Gastrocnemius medialis (tissue), 4 donors: ENCODE data around the gene IL16. TPM values are rescaled to one million over a fixed set of nuclear protein-coding genes. Genes with fewer than 3 reads are reported as not detected.

Experiments used
- ATAC-seq, 2 donors: fragments of 150-250 bp; one replicate each; pipeline ENCODE4 v1.9.1; 2016
- DNase-seq, 2 donors: peaks; one replicate each; pipeline ENCODE4 v3.0.0-alpha.2; 2019
- H3K27ac ChIP-seq, 4 donors: fragments of 200-600 bp; sonication (generic); 1 replicate in 1 of 4; 2 replicates in 3 of 4; pipeline ENCODE4 v1.5.1; 2016 to 2018; ENCODE audit warnings: mild to moderate bottlenecking in 2 of 4, moderate library complexity in 1 of 4
- H3K27me3 ChIP-seq, 3 donors: fragments of 200-600 bp; sonication (generic) in 2 of 3; 1 replicate in 1 of 3; 2 replicates in 2 of 3; pipeline versions ENCODE4 v1.5.1 to v1.6.0; 2016 to 2019; ENCODE audit warnings: mild to moderate bottlenecking in 1 of 3, moderate library complexity in 1 of 3
- H3K36me3 ChIP-seq, 2 donors: fragments of 200-600 bp; sonication (generic) in 1 of 2; one replicate each; pipeline ENCODE4 v1.5.1; 2017 to 2018
- H3K4me1 ChIP-seq, 2 donors: fragments of 200-600 bp; sonication (generic) in 1 of 2; one replicate each; pipeline ENCODE4 v1.5.1; 2016 to 2017; ENCODE audit warnings: mild to moderate bottlenecking in 2 of 2
- H3K4me3 ChIP-seq, 4 donors: fragments of 200-600 bp; sonication (generic) in 3 of 4; 1 replicate in 1 of 4; 2 replicates in 3 of 4; pipeline ENCODE4 v1.5.1; 2016 to 2019; ENCODE audit warnings: mild to moderate bottlenecking in 2 of 4
- H3K9me3 ChIP-seq, 3 donors: fragments of 200-600 bp; sonication (generic) in 2 of 3; 1 replicate in 1 of 3; 2 replicates in 2 of 3; pipeline ENCODE4 v1.5.1; 2016 to 2019
- POLR2A ChIP-seq, 2 donors: fragments of 450-650 bp; IDR thresholded peaks; one replicate each; pipeline ENCODE4 v1.6.1; 2017; ENCODE audit warnings: antibody characterized with exemption in 2 of 2, mild to moderate bottlenecking in 2 of 2, moderate library complexity in 2 of 2
- in situ Hi-C, 4 donors: fragments of 200-750 bp; cut with MboI; loops; one replicate each; pipeline versions ENCODE4 v1.15.0 to v1.8.0; 2017; ENCODE audit warnings: low sequenced_read_pairs in 4 of 4
- intact Hi-C: fragments of 100-400 bp; cut with DNase I; formaldehyde crosslinking; loops from one replicate; pipeline ENCODE4 v1.15.1; 2023; ENCODE audit warnings: low total_unique reads
- total RNA-seq, 4 donors: library from RNA; depleted of rRNA; stranded (reverse); fragments of >200 nt; gene quantifications; one replicate each; pipeline versions ENCODE4 v1.1.0 to v1.2.3, GENCODE V29; 2016
- TF ChIP-seq, protein P1 (sequence below), 5 experiments: fragments of 450-650 bp in 3 of 5; fragments of 200-600 bp in 2 of 5; sonication (generic) in 2 of 5; IDR thresholded peaks in 4 of 5; conservative IDR thresholded peaks in 1 of 5; 1 replicate in 4 of 5; 2 replicates in 1 of 5; pipeline ENCODE4 v1.5.1; 2016 to 2019; ENCODE audit warnings: antibody characterized with exemption in 5 of 5, mild to moderate bottlenecking in 3 of 5, moderate library complexity in 3 of 5

IL16 gene
- total RNA-seq, 4 donors from 2014 or later = 3.3 to 4.5 (median 4.3) TPM

DNA sequence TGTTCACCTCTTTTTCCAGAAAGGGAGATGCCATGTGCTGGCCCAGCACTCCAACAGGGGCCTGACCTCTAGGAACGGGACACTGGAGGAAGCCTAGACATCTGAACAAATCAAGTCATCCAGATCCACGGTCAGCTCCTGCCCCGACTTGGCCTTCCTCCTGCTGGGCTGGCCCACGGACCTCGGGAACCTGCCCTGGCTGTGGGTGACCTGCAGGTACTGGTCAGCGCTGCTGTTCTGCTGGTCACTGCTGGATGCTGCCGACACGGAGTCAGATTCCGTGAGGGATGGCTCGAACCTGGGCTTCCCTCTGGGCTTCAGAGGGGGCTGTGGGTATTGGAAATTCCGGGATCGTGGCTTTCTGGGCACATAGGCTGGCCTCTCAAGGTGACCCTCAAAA is 135.6 kb downstream of the IL16 start:
- Histone ChIP-seq H3K9me3 (no peaks in the 10 kb centered on the region), H3K27me3 (no peaks in the 10 kb centered on the region), H3K4me3 (no peak overlapping the region), H3K36me3 (no peaks in the 10 kb centered on the region), H3K4me1 (no peaks in the 10 kb centered on the region), H3K27ac (no peak overlapping the region)
- intact Hi-C loops = no loop called here
- ATAC-seq = no peak
- no peak for DNase-seq
- no peak for TF ChIP-seq POLR2A (IDR thresholded peaks at IDR 0.05)
- TF ChIP-seq, protein P1, sequence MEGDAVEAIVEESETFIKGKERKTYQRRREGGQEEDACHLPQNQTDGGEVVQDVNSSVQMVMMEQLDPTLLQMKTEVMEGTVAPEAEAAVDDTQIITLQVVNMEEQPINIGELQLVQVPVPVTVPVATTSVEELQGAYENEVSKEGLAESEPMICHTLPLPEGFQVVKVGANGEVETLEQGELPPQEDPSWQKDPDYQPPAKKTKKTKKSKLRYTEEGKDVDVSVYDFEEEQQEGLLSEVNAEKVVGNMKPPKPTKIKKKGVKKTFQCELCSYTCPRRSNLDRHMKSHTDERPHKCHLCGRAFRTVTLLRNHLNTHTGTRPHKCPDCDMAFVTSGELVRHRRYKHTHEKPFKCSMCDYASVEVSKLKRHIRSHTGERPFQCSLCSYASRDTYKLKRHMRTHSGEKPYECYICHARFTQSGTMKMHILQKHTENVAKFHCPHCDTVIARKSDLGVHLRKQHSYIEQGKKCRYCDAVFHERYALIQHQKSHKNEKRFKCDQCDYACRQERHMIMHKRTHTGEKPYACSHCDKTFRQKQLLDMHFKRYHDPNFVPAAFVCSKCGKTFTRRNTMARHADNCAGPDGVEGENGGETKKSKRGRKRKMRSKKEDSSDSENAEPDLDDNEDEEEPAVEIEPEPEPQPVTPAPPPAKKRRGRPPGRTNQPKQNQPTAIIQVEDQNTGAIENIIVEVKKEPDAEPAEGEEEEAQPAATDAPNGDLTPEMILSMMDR (IDR thresholded peaks at IDR 0.05 in 4 of 5, conservative IDR thresholded peaks at IDR 0.05 in 1 of 5) = no peak
- in situ Hi-C loops = loop anchor here in 1 of 4 donors (10.0 kb wide), 1 partner anchor 58 kb away; no protein-coding TSS in a partner anchor

DNA sequence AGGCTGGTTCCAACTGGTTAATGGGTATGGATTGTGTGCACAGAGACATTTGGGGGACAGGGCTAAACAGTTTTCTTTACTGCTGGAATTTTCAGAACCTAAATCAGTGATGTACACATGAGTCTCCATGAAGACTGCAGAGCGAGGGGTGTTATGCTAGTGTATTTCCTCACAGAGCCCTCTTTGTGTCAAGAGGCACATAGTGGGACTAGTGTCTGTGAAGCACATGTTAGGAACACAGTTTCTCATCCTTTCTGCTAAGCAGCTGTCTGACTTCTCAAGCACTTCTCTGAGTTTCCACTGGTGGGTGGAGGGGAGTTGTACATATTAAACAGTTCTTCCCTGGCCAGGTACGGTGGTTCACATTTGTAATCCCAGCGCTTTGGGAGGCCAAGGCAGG is 136.7 kb downstream of the IL16 start:
- Histone ChIP-seq H3K4me3 (no peak overlapping the region), H3K27ac (no peak overlapping the region), H3K36me3 (no peaks in the 10 kb centered on the region), H3K27me3 (no peaks in the 10 kb centered on the region), H3K4me1 (peaks cover 0 to 5% of the 10 kb centered on the region in 2 donors), H3K9me3 (no peaks in the 10 kb centered on the region)
- DNase-seq (no peak), ATAC-seq (no peak)
- TF ChIP-seq, protein P1 (IDR thresholded peaks at IDR 0.05 in 4 of 5, conservative IDR thresholded peaks at IDR 0.05 in 1 of 5) = no peak
- no peak for TF ChIP-seq POLR2A (IDR thresholded peaks at IDR 0.05)
- in situ Hi-C loops (loop anchor here in 1 of 4 donors (10.0 kb wide), 1 partner anchor 59 kb away; no protein-coding TSS in a partner anchor), intact Hi-C loops (no loop called here)

DNA sequence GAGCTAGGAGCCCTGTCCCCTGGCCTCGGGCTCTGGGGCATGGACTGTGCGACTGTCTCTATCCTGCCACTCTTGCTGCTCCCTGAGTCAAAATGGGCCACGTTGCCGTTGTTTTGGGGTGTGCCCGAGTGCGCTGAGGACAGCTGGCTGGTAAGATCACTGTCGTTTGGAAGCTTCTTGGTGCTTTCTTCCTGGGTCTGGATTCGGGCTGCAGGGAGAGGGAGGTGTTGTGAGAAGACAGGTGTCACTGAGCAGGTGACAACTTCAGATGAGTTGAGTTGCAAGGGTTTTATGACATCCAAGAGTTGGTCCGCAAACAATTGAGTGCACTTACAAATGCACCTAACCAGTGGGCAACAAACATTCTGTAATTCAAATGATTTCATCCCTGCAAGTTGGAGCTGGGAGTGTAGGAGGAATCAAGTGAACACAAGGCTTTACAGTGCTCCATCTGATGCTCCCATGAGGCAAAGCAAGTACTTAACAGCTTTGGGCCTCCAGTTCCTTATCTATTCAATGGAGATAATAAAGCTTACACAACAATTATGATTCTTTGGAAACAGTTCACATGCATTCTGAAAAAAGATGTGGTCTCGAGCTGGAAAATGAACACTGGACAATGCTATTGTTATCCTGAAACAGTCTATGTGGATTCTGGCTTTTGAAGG is 138.2 kb downstream of the IL16 start:
- no peaks in the 10 kb centered on the region for H3K9me3 ChIP-seq
- no peak for TF ChIP-seq POLR2A (IDR thresholded peaks at IDR 0.05)
- TF ChIP-seq, protein P1 (IDR thresholded peaks at IDR 0.05 in 4 of 5, conservative IDR thresholded peaks at IDR 0.05 in 1 of 5) = no peak
- no peak overlapping the region for H3K27ac ChIP-seq
- ATAC-seq (no peak), DNase-seq (no peak)
- H3K27me3 ChIP-seq = no peaks in the 10 kb centered on the region
- in situ Hi-C loops = loop anchor here in 1 of 4 donors (10.0 kb wide), 1 partner anchor 60 kb away; no protein-coding TSS in a partner anchor
- H3K4me3 ChIP-seq = no peak overlapping the region
- H3K36me3 ChIP-seq = no peaks in the 10 kb centered on the region
- intact Hi-C loops = loop anchor here (5.0 kb wide), 1 partner anchor 58 kb away; no protein-coding TSS in a partner anchor
- H3K4me1 ChIP-seq = peaks cover 0 to 6% of the 10 kb centered on the region in 2 donors

GRCh38 chr15:81335631-81336030 is 139.0 kb downstream of the IL16 start:
- Histone ChIP-seq H3K27ac (no peak overlapping the region), H3K4me1 (peaks cover 0 to 6% of the 10 kb centered on the region in 2 donors), H3K9me3 (no peaks in the 10 kb centered on the region), H3K36me3 (no peaks in the 10 kb centered on the region), H3K27me3 (no peaks in the 10 kb centered on the region), H3K4me3 (no peak overlapping the region)
- ATAC-seq (no peak), DNase-seq (no peak)
- TF ChIP-seq POLR2A (IDR thresholded peaks at IDR 0.05) = no peak
- TF ChIP-seq, protein P1 (IDR thresholded peaks at IDR 0.05 in 4 of 5, conservative IDR thresholded peaks at IDR 0.05 in 1 of 5) = no peak
- intact Hi-C loops (loop anchor here (5.0 kb wide), 1 partner anchor 58 kb away; no protein-coding TSS in a partner anchor), in situ Hi-C loops (loop anchor here in 1 of 4 donors (10.0 kb wide), 1 partner anchor 61 kb away; no protein-coding TSS in a partner anchor)
